Activated CD8-positive, alpha-beta T cell treated with anti-CD3 and anti-CD28 coated beads for 36 hours (primary cell): ENCODE results near the gene PTPRJ. TPM values are rescaled to one million over a fixed set of nuclear protein-coding genes. Genes with fewer than 3 reads are reported as not detected.
A peak's percentile ranks its signal among the peaks of the same experiment; 100 is the strongest.

Experiments used
- ATAC-seq: fragments of 200-7000 bp; cut with Tn5 transposase; one replicate; pipeline ENCODE4 v1.10.0; 2021; ENCODE audit warnings: mild to moderate bottlenecking, moderate library complexity
- CTCF ChIA-PET: fragments of 350-600 bp; sonication (Branson Sonifier 250); formaldehyde crosslinking; loops from one replicate; lab custom pipeline; 2021; ENCODE audit warnings: antibody characterized with exemption; lab: Charles Lee
- POLR2A ChIA-PET: fragments of 350-600 bp; sonication (Branson Sonifier 250); formaldehyde crosslinking; loops from one replicate; lab custom pipeline; 2021; ENCODE audit warnings: antibody characterized with exemption; lab: Charles Lee
- DNase-seq: peaks from one replicate; pipeline ENCODE4 v3.0.0-alpha.2; 2020
- H3K27ac Mint-ChIP-seq: one replicate; pipeline ENCODE4 v1.8.0; 2021; ENCODE audit warnings: mild to moderate bottlenecking, mixed read lengths
- H3K27me3 Mint-ChIP-seq: one replicate; pipeline ENCODE4 v1.8.0; 2021; ENCODE audit warnings: mixed read lengths
- H3K36me3 Mint-ChIP-seq: one replicate; pipeline ENCODE4 v1.8.0; 2021; ENCODE audit warnings: low read depth, mixed read lengths
- H3K4me1 Mint-ChIP-seq: one replicate; pipeline ENCODE4 v1.8.0; 2021; ENCODE audit warnings: low read depth, mixed read lengths
- H3K4me3 Mint-ChIP-seq: one replicate; pipeline ENCODE4 v1.8.0; 2021; ENCODE audit warnings: mild to moderate bottlenecking, moderate library complexity, mixed read lengths
- H3K9me3 Mint-ChIP-seq: one replicate; pipeline ENCODE4 v1.8.0; 2021; ENCODE audit warnings: mixed read lengths
- intact Hi-C: fragments of 100-400 bp; cut with micrococcal nuclease; formaldehyde crosslinking; loops from one replicate; pipeline ENCODE4 v1.10.0; 2022
- microRNA-seq: library from miRNA; unstranded; fragments of <30 nt; microRNA quantifications from one replicate; pipeline ENCODE4 v1.2.0, GENCODE V29; 2022; ENCODE audit warnings: borderline microRNAs expressed, borderline replicate concordance
- total RNA-seq, 2 experiments: library from RNA; stranded (reverse); gene quantifications; one replicate each; pipeline ENCODE4 v1.2.3, GENCODE V29; 2021
- TF ChIP-seq, protein P1 (sequence below): fragments of 200-600 bp; IDR thresholded peaks from one replicate; pipeline ENCODE4 v1.8.0; 2022; ENCODE audit warnings: antibody characterized with exemption, mild to moderate bottlenecking

PTPRJ gene
- total RNA-seq, 2 experiments from 2014 or later: 21.5 to 23.4 TPM

- Mint-ChIP-seq H3K27ac (no peak overlapping the region), H3K9me3 (no peaks in the 10 kb centered on the region), H3K27me3 (peaks cover 6% of the 10 kb centered on the region), H3K4me3 (no peak overlapping the region), H3K4me1 (no peaks in the 10 kb centered on the region), H3K36me3 (no peaks in the 10 kb centered on the region)
- CTCF ChIA-PET: no interaction called here
- TF ChIP-seq, protein P1, sequence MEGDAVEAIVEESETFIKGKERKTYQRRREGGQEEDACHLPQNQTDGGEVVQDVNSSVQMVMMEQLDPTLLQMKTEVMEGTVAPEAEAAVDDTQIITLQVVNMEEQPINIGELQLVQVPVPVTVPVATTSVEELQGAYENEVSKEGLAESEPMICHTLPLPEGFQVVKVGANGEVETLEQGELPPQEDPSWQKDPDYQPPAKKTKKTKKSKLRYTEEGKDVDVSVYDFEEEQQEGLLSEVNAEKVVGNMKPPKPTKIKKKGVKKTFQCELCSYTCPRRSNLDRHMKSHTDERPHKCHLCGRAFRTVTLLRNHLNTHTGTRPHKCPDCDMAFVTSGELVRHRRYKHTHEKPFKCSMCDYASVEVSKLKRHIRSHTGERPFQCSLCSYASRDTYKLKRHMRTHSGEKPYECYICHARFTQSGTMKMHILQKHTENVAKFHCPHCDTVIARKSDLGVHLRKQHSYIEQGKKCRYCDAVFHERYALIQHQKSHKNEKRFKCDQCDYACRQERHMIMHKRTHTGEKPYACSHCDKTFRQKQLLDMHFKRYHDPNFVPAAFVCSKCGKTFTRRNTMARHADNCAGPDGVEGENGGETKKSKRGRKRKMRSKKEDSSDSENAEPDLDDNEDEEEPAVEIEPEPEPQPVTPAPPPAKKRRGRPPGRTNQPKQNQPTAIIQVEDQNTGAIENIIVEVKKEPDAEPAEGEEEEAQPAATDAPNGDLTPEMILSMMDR: no peak
- POLR2A ChIA-PET: no interaction called here
- no peak for ATAC-seq
- peak; percentile 11 for DNase-seq
- intact Hi-C loops: no loop called here
Measured at GRCh38 chr11:48210052-48210451, 229.7 kb downstream of the PTPRJ start.

DNA sequence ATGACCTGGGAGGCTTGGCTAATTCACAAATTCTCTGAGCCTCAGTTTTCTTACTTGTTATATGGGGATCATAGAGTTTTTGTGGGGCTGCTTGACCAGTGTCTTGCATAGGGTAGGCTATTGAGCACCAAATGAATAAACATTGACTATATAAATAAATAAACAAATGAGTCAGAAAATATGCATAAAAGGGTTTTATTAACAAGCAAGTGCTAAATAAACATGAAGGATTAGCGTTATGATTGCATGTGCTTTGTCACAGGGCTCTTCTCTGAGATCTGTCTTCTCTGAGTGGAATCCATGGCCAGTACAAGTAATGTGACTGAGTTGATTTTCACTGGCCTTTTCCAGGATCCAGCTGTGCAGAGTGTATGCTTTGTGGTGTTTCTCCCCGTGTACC lies 236.2 kb downstream of the PTPRJ start, which contains the start of gene OR4B1:
Gene OR4B1 (plus strand): TSS at position 301 of the 400 bp plus-strand sequence. CDS start 0 bp downstream, at position 301.
- Mint-ChIP-seq H3K4me1 (no peaks in the 10 kb centered on the region), H3K36me3 (no peaks in the 10 kb centered on the region), H3K27me3 (no peaks in the 10 kb centered on the region), H3K4me3 (no peak within 1 kb of the TSS), H3K27ac (no peak within 1 kb of the TSS), H3K9me3 (no peaks in the 10 kb centered on the region)
- intact Hi-C loops: no loop called here
- CTCF ChIA-PET: interaction anchor here (1.0 kb wide), 1 partner anchor 43 kb away, joined by 4 read pairs; no protein-coding TSS in a partner anchor
- ATAC-seq: no peak
- DNase-seq: no peak
- TF ChIP-seq, protein P1: no peak
- POLR2A ChIA-PET: no interaction called here

Small RNAs within 50 kb of the gene (microRNA-seq; reads per million reads assigned to microRNA genes)
- gene MIR3161: not detected

Other genes with a start within 250 kb of the PTPRJ start
- gene FNBP4, start 213.2 kb upstream of the PTPRJ start, total RNA-seq: 100 to 1,000 TPM; 114 to 117 TPM
- 10 to 100 TPM; 76.4 to 77.0 TPM for gene NUP160, start 132.2 kb upstream of the PTPRJ start, total RNA-seq
- not detected for gene OR4B1, start 236.3 kb downstream of the PTPRJ start, total RNA-seq